ENCODE measurements around the gene TNFAIP1.

GRCh38 chr17:28317099-28317965 lies 18.2 kb upstream of the TNFAIP1 start:
- TF ChIP-seq CTCF (IDR thresholded peaks at IDR 0.05) (no peak), POLR2A (IDR thresholded peaks at IDR 0.05) (no peak)

Data from gastroesophageal sphincter (tissue), 3 donors.